CD4-positive, alpha-beta memory T cell (primary cell): Measurements from ENCODE around the gene TRPC4. TPM values are rescaled to one million over a fixed set of nuclear protein-coding genes. Genes with fewer than 3 reads are reported as not detected.

Experiments
- CTCF ChIA-PET: fragments of 350-600 bp; sonication (Branson Sonifier 250); formaldehyde crosslinking; loops from one replicate; lab custom pipeline; 2021; ENCODE audit warnings: inconsistent platforms; ENCODE audit not compliant: partially characterized antibody; lab: Charles Lee
- POLR2A ChIA-PET: fragments of 350-600 bp; sonication (Branson Sonifier 250); formaldehyde crosslinking; loops from one replicate; lab custom pipeline; 2021; ENCODE audit not compliant: partially characterized antibody; lab: Charles Lee
- DNase-seq, 5 donors: peaks; one replicate each; pipeline versions ENCODE4 v3.0.0 to v3.0.0-alpha.2; 2020 to 2022; ENCODE audit warnings: mixed read lengths in 1 of 5
- H3K27ac ChIP-seq: one replicate; pipeline ENCODE4 v1.7.0; 2013; ENCODE audit warnings: low read depth, low read length
- H3K27me3 ChIP-seq: 2 replicates; pipeline ENCODE4 v1.7.0; 2013; ENCODE audit warnings: mild to moderate bottlenecking, low read length, moderate library complexity; ENCODE audit not compliant: insufficient read depth
- H3K36me3 ChIP-seq: 2 replicates; pipeline ENCODE4 v1.7.0; 2013; ENCODE audit warnings: mild to moderate bottlenecking, low read length, moderate library complexity; ENCODE audit not compliant: insufficient read depth
- H3K4me1 ChIP-seq: 2 replicates; pipeline ENCODE4 v1.7.0; 2013; ENCODE audit warnings: mild to moderate bottlenecking, low read length, moderate library complexity; ENCODE audit not compliant: insufficient read depth
- H3K4me3 ChIP-seq, 2 donors: one replicate each; pipeline ENCODE4 v1.7.0; 2013; ENCODE audit warnings: low read length in 2 of 2, mild to moderate bottlenecking in 1 of 2
- H3K9me3 ChIP-seq, 2 donors: one replicate each; pipeline ENCODE4 v1.7.0; 2013; ENCODE audit warnings: low read length in 2 of 2, control low read depth in 1 of 2; ENCODE audit not compliant: control insufficient read depth in 1 of 2
- H3K27ac Mint-ChIP-seq, 7 donors: one replicate each; pipeline ENCODE4 v1.8.0; 2020 to 2021; ENCODE audit warnings: mixed read lengths in 7 of 7, mild to moderate bottlenecking in 6 of 7, inconsistent platforms in 3 of 7, moderate library complexity in 3 of 7
- H3K27me3 Mint-ChIP-seq, 2 donors: one replicate each; pipeline ENCODE4 v1.8.0; 2020 to 2021; ENCODE audit warnings: mixed read lengths in 2 of 2
- H3K36me3 Mint-ChIP-seq, 2 donors: one replicate each; pipeline ENCODE4 v1.8.0; 2020 to 2021; ENCODE audit warnings: mixed read lengths in 2 of 2, inconsistent platforms in 1 of 2, mild to moderate bottlenecking in 1 of 2
- H3K4me1 Mint-ChIP-seq, 4 donors: one replicate each; pipeline ENCODE4 v1.8.0; 2020 to 2021; ENCODE audit warnings: mixed read lengths in 4 of 4, mild to moderate bottlenecking in 1 of 4
- H3K4me3 Mint-ChIP-seq, 8 donors: one replicate each; pipeline ENCODE4 v1.8.0; 2020 to 2021; ENCODE audit warnings: mixed read lengths in 8 of 8, mild to moderate bottlenecking in 7 of 8, moderate library complexity in 6 of 8, inconsistent platforms in 3 of 8
- H3K9me3 Mint-ChIP-seq, 8 donors: one replicate each; pipeline ENCODE4 v1.8.0; 2020 to 2021; ENCODE audit warnings: mixed read lengths in 8 of 8, mild to moderate bottlenecking in 5 of 8, inconsistent platforms in 3 of 8, moderate library complexity in 1 of 8
- intact Hi-C: fragments of 100-400 bp; cut with micrococcal nuclease; formaldehyde crosslinking; loops from one replicate; pipeline ENCODE4 v1.15.1; 2023
- polyA plus RNA-seq, 2 donors: library from polyadenylated mRNA; unstranded; fragments of 300-500 nt; fragmentation: Illumina TruSeq; gene quantifications; one replicate each; pipeline ENCODE4 v1.2.3, GENCODE V29; 2021
- total RNA-seq, 2 experiments: library from RNA; stranded (reverse); gene quantifications; one replicate each; pipeline ENCODE4 v1.2.3, GENCODE V29; 2021

TRPC4 gene
- total and polyA plus RNA-seq, 4 experiments from 2014 or later, result not detected

GRCh38 chr13:37729876-37730275, 139.7 kb downstream of the TRPC4 start:
- no peaks in the 10 kb centered on the region for H3K27me3 ChIP-seq
- intact Hi-C loops, result no loop called here
- no peak overlapping the region for H3K27ac ChIP-seq
- Mint-ChIP-seq H3K9me3 (peaks cover 0 to 6% (median 3%) of the 10 kb centered on the region in 8 donors), H3K27ac (no peak overlapping the region), H3K4me1 (no peaks in the 10 kb centered on the region), H3K27me3 (no peaks in the 10 kb centered on the region), H3K4me3 (no peak overlapping the region), H3K36me3 (no peaks in the 10 kb centered on the region)
- H3K4me1 ChIP-seq, result no peaks in the 10 kb centered on the region
- DNase-seq, result no peak
- ChIA-PET POLR2A (no interaction called here), CTCF (no interaction called here)
- H3K9me3 ChIP-seq, result no peaks in the 10 kb centered on the region
- H3K36me3 ChIP-seq, result no peaks in the 10 kb centered on the region
- H3K4me3 ChIP-seq, result no peak overlapping the region

- no peaks in the 10 kb centered on the region for H3K4me1 ChIP-seq
- H3K27me3 ChIP-seq, result no peaks in the 10 kb centered on the region
- no peaks in the 10 kb centered on the region for H3K36me3 ChIP-seq
- no peak overlapping the region for H3K27ac Mint-ChIP-seq
- H3K27me3 Mint-ChIP-seq, result no peaks in the 10 kb centered on the region
- intact Hi-C loops, result no loop called here
- H3K9me3 Mint-ChIP-seq, result peaks cover 0 to 7% (median 0%) of the 10 kb centered on the region in 8 donors
- ChIA-PET CTCF (no interaction called here), POLR2A (no interaction called here)
- no peak overlapping the region for H3K4me3 Mint-ChIP-seq
- no peak overlapping the region for H3K27ac ChIP-seq
- DNase-seq, result no peak
- H3K9me3 ChIP-seq, result no peaks in the 10 kb centered on the region
- H3K4me1 Mint-ChIP-seq, result no peaks in the 10 kb centered on the region
- no peaks in the 10 kb centered on the region for H3K36me3 Mint-ChIP-seq
- H3K4me3 ChIP-seq, result no peak overlapping the region
These were observed 153.0 kb downstream of the TRPC4 start for GRCh38 chr13:37716420-37717195.

GRCh38 chr13:37715606-37716015, 154.0 kb downstream of the TRPC4 start:
- no peak overlapping the region for H3K4me3 ChIP-seq
- no peaks in the 10 kb centered on the region for H3K4me1 ChIP-seq
- CTCF ChIA-PET, result no interaction called here
- no peaks in the 10 kb centered on the region for H3K27me3 ChIP-seq
- Mint-ChIP-seq H3K4me3 (no peak overlapping the region), H3K9me3 (peaks cover 0 to 7% (median 0%) of the 10 kb centered on the region in 8 donors), H3K27ac (no peak overlapping the region), H3K27me3 (no peaks in the 10 kb centered on the region), H3K36me3 (no peaks in the 10 kb centered on the region), H3K4me1 (no peaks in the 10 kb centered on the region)
- POLR2A ChIA-PET, result no interaction called here
- no peak overlapping the region for H3K27ac ChIP-seq
- H3K36me3 ChIP-seq, result no peaks in the 10 kb centered on the region
- no peak for DNase-seq
- intact Hi-C loops, result no loop called here
- no peaks in the 10 kb centered on the region for H3K9me3 ChIP-seq

- Mint-ChIP-seq H3K27me3 (no peaks in the 10 kb centered on the region), H3K9me3 (peaks cover 0 to 3% (median 0%) of the 10 kb centered on the region in 8 donors), H3K36me3 (no peaks in the 10 kb centered on the region), H3K4me1 (no peaks in the 10 kb centered on the region), H3K27ac (no peak overlapping the region), H3K4me3 (no peak overlapping the region)
- DNase-seq, result no peak
- ChIA-PET POLR2A (no interaction called here), CTCF (no interaction called here)
- H3K4me1 ChIP-seq, result no peaks in the 10 kb centered on the region
- no peaks in the 10 kb centered on the region for H3K27me3 ChIP-seq
- H3K9me3 ChIP-seq, result no peaks in the 10 kb centered on the region
- no peak overlapping the region for H3K4me3 ChIP-seq
- intact Hi-C loops, result no loop called here
- no peak overlapping the region for H3K27ac ChIP-seq
- no peaks in the 10 kb centered on the region for H3K36me3 ChIP-seq
These were observed 160.3 kb downstream of the TRPC4 start for GRCh38 chr13:37709318-37709717.

- DNase-seq, result no peak
- CTCF ChIA-PET, result no interaction called here
- intact Hi-C loops, result no loop called here
- H3K27me3 ChIP-seq, result no peaks in the 10 kb centered on the region
- no peak overlapping the region for H3K27ac Mint-ChIP-seq
- H3K27ac ChIP-seq, result no peak overlapping the region
- H3K4me3 ChIP-seq, result no peak overlapping the region
- H3K4me1 ChIP-seq, result no peaks in the 10 kb centered on the region
- H3K4me1 Mint-ChIP-seq, result no peaks in the 10 kb centered on the region
- H3K27me3 Mint-ChIP-seq, result no peaks in the 10 kb centered on the region
- POLR2A ChIA-PET, result no interaction called here
- no peak overlapping the region for H3K4me3 Mint-ChIP-seq
- H3K9me3 ChIP-seq, result no peaks in the 10 kb centered on the region
- no peaks in the 10 kb centered on the region for H3K36me3 ChIP-seq
- no peaks in the 10 kb centered on the region for H3K36me3 Mint-ChIP-seq
- H3K9me3 Mint-ChIP-seq, result peaks cover 0 to 3% (median 0%) of the 10 kb centered on the region in 8 donors
These were observed 161.7 kb downstream of the TRPC4 start for GRCh38 chr13:37707739-37708500.

GRCh38 chr13:37706041-37706440, 163.5 kb downstream of the TRPC4 start:
- POLR2A ChIA-PET, result no interaction called here
- CTCF ChIA-PET, result no interaction called here
- Mint-ChIP-seq H3K4me1 (no peaks in the 10 kb centered on the region), H3K27me3 (no peaks in the 10 kb centered on the region), H3K27ac (no peak overlapping the region), H3K4me3 (no peak overlapping the region), H3K9me3 (peaks cover 0 to 3% (median 0%) of the 10 kb centered on the region in 8 donors), H3K36me3 (no peaks in the 10 kb centered on the region)
- intact Hi-C loops, result no loop called here
- H3K4me1 ChIP-seq, result no peaks in the 10 kb centered on the region
- no peaks in the 10 kb centered on the region for H3K27me3 ChIP-seq
- no peak overlapping the region for H3K27ac ChIP-seq
- no peak for DNase-seq
- H3K4me3 ChIP-seq, result no peak overlapping the region
- H3K9me3 ChIP-seq, result no peaks in the 10 kb centered on the region
- H3K36me3 ChIP-seq, result no peaks in the 10 kb centered on the region

- intact Hi-C loops, result no loop called here
- DNase-seq, result no peak
- H3K27me3 Mint-ChIP-seq, result no peaks in the 10 kb centered on the region
- CTCF ChIA-PET, result no interaction called here
- no peak overlapping the region for H3K27ac Mint-ChIP-seq
- no peaks in the 10 kb centered on the region for H3K4me1 ChIP-seq
- H3K4me3 Mint-ChIP-seq, result no peak overlapping the region
- H3K4me3 ChIP-seq, result no peak overlapping the region
- no peaks in the 10 kb centered on the region for H3K4me1 Mint-ChIP-seq
- H3K36me3 Mint-ChIP-seq, result no peaks in the 10 kb centered on the region
- H3K27ac ChIP-seq, result no peak overlapping the region
- H3K27me3 ChIP-seq, result no peaks in the 10 kb centered on the region
- no peaks in the 10 kb centered on the region for H3K9me3 ChIP-seq
- H3K36me3 ChIP-seq, result no peaks in the 10 kb centered on the region
- POLR2A ChIA-PET, result no interaction called here
- peaks cover 0 to 7% (median 0%) of the 10 kb centered on the region in 8 donors for H3K9me3 Mint-ChIP-seq
These were observed 167.6 kb downstream of the TRPC4 start for GRCh38 chr13:37701972-37702371.
